ENCODE measurements around the gene ANKRD44.

Gene ANKRD44

DNA sequence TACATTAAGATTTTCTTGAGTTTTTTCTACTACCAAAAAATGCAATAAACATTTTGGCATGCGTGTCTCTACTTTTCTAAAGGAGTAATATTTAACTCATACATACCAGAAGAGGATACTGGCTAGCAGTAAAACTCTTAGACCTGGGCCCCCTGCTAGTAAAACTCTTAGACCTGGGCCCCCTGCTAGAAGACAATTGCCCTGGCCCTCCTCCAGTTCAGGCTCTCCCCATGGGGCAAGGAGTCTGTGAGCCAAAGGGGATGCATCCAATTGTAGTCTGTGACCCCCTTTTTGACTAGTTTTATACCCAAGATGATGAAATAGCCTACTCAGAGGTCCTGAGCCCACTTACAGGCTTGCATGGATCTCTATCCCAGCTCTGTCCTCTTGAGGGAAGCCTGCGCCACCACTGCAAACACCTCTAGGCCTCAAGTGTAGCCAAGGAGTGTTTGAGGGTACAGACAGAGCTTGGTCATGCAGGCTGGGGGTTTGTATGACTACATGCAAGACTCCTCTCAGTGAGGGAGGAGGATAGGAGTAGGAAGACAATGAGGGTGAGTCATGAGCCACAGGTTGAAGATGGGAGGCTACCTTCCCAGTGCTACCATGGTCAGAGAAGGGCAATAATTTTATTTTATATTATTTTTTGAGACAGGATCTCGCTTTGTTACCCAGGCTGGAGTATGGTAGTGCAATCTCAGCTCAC, 338.9 kb downstream of the ANKRD44 start:
- no peak for DNase-seq

GRCh38 chr2:196970099-196970498, 340.5 kb downstream of the ANKRD44 start:
- DNase-seq = no peak

DNA sequence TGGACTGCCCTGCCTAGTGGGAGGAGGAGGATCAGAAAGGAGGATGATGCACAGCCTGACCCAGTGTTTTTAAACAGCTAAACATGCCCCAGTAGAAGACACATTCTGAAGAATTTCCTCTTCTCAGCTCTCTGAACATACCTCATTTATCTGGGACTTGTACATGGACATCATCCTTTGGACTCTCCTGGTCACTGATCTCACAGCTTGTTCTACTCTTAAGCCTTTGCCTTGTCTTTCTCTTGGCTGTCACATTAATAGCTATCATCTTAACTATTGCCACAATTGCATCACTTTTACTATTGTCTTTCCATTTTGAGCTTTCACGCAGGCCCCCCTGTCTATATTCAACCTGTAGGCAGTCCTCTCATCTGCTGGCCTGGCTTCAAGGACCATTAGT, 342.1 kb downstream of the ANKRD44 start:
- no peak for DNase-seq

DNA sequence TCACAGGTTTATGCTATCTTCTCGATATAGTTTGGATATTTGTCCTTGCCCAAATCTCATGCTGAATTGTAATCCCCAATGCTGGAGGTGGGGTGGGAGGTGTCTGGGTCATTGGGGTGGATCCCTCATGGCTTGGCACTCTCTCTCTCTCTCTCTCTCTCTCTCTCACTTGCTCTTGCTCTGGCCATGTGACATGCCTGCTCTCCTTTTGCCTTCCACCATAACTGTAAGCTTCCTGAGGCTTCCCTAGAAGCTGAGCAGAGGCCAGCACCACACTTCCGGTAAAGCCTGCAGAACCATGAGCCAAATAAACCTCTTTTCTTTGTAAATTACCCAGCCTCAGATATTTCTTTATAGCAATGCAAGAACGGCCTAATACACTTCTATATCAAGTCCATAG, 342.8 kb downstream of the ANKRD44 start:
- DNase-seq = no peak

- no peak for DNase-seq
Measured at GRCh38 chr2:196967116-196967515, 343.5 kb downstream of the ANKRD44 start.

DNA sequence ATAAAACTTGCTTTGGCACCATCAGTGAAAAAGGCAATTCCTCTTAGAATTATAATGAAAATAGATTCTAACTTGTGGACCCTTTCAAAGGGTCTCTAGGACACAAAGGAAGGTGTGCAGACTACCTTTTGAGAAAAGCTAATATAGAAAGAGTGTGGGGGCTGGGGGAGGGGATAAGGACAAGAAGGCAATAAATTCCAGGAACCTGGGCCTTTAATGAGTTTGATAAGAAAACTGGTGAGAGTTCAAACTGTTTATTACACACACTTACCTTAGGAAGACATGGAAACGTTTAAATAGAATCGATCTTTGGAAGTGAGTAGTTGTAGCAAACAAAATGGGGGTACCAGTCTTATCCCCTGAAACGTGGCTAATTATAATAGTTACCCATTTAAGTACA, 344.5 kb downstream of the ANKRD44 start:
- no peak for DNase-seq

- no peak for DNase-seq
Measured at GRCh38 chr2:196965651-196966050, 344.9 kb downstream of the ANKRD44 start.

DNA sequence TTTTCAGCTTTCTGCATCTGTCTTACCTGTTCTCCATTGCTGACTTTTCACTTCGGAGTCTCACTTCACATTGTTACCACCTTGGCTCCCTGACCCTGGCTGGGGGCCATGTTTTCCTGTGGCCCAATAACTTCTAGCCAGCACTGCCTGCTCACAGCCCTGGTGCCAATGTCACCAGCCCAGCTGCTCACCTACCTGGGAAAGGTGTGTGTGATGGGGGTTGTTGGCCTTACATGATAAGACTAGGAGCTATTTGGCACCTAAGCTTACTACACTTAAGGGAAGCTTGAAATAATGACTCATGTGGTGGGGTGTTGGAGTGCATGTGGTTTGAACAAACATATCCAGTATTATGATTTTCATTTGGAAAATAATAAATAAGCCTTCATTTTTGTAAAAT, 346.6 kb downstream of the ANKRD44 start:
- DNase-seq = no peak

- DNase-seq = no peak
Measured at GRCh38 chr2:196963043-196963442, 347.5 kb downstream of the ANKRD44 start.

DNA sequence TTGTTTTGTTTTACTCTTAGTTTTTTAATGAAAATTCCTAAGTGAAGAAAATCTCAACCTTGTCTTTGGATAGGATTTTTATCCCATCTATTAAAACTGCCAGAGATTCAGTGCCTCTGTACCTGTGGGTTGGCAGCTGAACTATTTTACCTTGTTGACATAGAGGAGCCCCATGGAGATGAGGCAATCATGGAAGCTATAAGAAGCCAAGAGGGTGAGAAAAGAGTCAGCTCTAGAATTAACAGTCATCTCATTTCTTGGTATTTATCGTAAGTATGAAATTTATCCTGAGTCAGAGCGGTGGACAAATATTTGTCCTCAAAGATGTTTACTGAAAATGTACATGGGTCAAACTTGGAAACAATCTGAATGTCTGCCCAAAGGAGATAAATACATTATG, 348.3 kb downstream of the ANKRD44 start:
- no peak for DNase-seq

- DNase-seq = no peak
Measured at GRCh38 chr2:196961889-196962288, 348.7 kb downstream of the ANKRD44 start.

DNA sequence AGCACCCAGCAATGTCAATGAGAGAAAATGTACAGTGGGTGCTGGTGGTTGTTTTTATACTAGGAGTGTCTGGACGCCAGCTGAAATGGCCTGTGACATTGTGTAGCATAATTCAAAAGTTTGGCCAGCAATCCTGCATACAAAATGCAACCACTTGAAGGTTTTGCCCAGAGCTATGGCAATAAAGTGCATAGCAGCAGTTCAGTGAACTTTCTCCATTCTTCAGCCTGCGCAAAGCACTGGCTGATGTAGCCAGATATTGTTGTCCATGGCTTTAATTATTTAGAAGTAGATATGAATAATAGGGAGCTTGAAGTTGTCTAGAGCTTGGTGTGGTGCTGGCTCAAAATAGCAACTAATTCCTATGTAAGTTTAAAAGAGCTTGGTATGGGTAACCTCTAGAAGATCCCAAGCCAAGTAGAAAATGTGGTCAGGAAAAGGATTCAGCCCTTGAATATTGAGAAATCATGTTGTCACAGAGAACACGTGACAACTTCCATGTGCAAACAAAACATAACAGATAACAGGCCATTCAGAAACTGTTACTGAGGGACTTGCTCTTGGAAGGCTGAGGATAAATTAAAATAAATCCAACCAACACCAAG, 350.7 kb downstream of the ANKRD44 start:
- no peak for DNase-seq

GRCh38 chr2:196959281-196959680, 351.3 kb downstream of the ANKRD44 start:
- DNase-seq = no peak

DNA sequence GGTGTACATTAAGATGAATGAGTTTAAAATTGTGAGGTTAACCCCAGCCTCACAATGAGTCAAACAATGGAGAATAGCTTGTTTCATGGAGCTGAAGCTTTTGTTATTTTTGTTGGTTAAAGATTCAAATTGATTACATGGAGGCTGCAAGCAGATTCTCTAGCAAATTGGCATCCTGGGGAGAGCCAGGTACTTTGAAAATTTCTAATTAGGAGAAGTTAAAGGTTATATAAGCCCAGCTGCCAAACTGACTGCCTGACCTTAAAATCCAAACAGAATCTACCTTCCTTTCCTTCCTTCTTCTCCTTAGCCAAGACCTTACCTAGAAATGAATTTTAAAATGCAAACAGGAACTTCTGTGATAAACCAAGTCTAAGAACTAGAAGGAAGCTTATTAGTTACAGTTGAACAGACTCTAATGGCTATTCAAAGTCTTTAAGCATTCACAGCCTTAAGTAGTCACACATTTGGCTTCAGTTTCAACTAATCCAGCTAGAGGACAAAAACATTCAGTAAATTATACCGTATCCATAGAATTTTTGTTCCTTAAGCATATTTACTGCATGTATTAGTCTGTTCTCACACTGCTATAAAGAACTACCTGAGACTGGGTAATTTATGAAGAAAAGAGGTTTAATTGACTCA, 352.6 kb downstream of the ANKRD44 start:
- no peak for DNase-seq

- no peak for DNase-seq
Measured at GRCh38 chr2:196957442-196957841, 353.1 kb downstream of the ANKRD44 start.

DNA sequence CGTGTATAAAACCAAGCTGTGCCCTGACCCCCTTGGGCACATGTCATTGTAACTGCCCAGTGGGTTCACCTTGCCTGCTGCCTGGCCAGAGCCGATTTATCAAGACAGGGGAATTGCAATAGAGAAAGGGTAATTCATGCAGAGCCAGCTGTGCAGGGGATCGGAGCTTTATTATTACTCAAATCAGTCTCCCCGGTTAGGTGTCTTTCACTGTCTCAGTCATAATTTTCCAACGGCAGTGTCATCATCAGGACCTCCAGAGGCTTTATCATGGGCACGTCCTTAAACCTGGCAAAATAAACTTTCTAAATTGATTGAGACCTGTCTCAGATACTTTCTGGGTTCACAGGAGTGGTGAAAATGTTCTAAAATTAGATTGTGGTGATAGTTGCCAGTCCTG, 354.5 kb downstream of the ANKRD44 start:
- no peak for DNase-seq

GRCh38 chr2:196955036-196955435, 355.5 kb downstream of the ANKRD44 start:
- DNase-seq = no peak

GRCh38 chr2:196954001-196954400, 356.6 kb downstream of the ANKRD44 start:
- no peak for DNase-seq

- no peak for DNase-seq
Measured at GRCh38 chr2:196952936-196953335, 357.6 kb downstream of the ANKRD44 start.

- no peak for DNase-seq
Measured at GRCh38 chr2:196951973-196952372, 358.6 kb downstream of the ANKRD44 start.

GRCh38 chr2:196949116-196949515, 361.5 kb downstream of the ANKRD44 start:
- no peak for DNase-seq

- no peak for DNase-seq
Measured at GRCh38 chr2:196944570-196944969, 366.0 kb downstream of the ANKRD44 start.

DNA sequence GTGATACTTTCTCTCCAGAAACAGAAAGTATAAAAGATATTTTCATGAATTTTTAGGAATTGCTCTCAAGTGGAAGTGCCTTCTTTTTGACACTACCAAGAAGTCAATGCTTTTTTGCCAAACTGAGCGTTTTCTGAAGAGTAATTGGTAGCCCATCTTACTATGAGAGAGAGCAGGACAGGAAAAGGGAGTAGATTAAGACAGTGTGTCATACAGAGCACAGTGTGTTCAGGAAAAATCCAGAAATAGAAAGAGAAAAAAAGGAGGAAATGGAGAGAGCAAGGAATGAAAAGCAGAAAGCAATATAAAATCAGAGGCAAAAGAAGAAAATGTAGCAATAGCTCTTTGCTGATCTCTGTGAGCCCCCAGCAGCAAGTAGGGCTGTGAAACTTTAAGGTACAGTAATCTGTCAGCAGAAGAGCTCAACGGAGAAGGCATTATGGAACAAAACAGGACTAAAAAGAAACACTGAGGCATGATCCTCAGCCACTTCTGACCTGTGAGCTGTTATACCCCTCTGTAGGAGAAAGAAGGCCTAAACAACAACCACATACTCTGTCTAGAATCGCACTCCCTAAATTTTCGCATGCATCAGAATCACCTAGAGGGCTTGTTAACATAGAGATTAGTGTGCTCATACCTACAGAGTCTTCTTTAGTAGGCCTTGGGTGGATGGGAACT, 369.0 kb downstream of the ANKRD44 start:
- DNase-seq = no peak

GRCh38 chr2:196939371-196939770, 371.2 kb downstream of the ANKRD44 start:
- DNase-seq = peak; percentile 15

Data from amniotic stem cell (primary cell).